HL-60 (cell line): ENCODE results near the gene BRWD1.

Experiments
- DNase-seq, 2 experiments: peaks; one replicate each; pipeline ENCODE4 v3.0.0-alpha.2; 2010 to 2020; ENCODE audit warnings: low read depth in 1 of 2, low spot score in 1 of 2
- H3K27ac ChIP-seq: fragments of 250-450 bp; sonication (Bioruptor Pico); replicated peaks from 2 replicates; pipeline ENCODE4 v1.5.1; 2020; ENCODE audit warnings: mild to moderate bottlenecking, moderate library complexity
- H3K27me3 ChIP-seq: fragments of 250-450 bp; sonication (Bioruptor Pico); 2 replicates; pipeline ENCODE4 v1.5.1; 2021; ENCODE audit warnings: mild to moderate bottlenecking, moderate library complexity; ENCODE audit not compliant: insufficient read depth, poor library complexity, severe bottlenecking
- H3K4me3 ChIP-seq: replicated peaks from 2 replicates; pipeline ENCODE4 v1.5.1; 2011; ENCODE audit warnings: mild to moderate bottlenecking, control low read depth, low read length; ENCODE audit not compliant: insufficient read depth
- GABPA ChIP-seq: IDR thresholded peaks from 2 replicates; pipeline ENCODE4 v1.6.1; 2012; ENCODE audit warnings: low read depth
- POLR2AphosphoS5 ChIP-seq: IDR thresholded peaks from 2 replicates; pipeline ENCODE4 v1.6.1; 2012; ENCODE audit warnings: low read depth
- SPI1 ChIP-seq: IDR thresholded peaks from 2 replicates; pipeline ENCODE4 v1.6.1; 2012; ENCODE audit warnings: low read depth, mild to moderate bottlenecking, borderline replicate concordance
- TF ChIP-seq, protein P1 (sequence below): IDR thresholded peaks from one replicate; pipeline ENCODE4 v1.5.1; 2011; ENCODE audit warnings: low read length, control low read depth, inconsistent platforms; ENCODE audit not compliant: insufficient read depth
- TF ChIP-seq, protein P2 (sequence below): IDR thresholded peaks from 2 replicates; pipeline ENCODE4 v1.6.1; 2012; ENCODE audit warnings: low read depth; ENCODE audit not compliant: insufficient replicate concordance

The BRWD1 gene

DNA sequence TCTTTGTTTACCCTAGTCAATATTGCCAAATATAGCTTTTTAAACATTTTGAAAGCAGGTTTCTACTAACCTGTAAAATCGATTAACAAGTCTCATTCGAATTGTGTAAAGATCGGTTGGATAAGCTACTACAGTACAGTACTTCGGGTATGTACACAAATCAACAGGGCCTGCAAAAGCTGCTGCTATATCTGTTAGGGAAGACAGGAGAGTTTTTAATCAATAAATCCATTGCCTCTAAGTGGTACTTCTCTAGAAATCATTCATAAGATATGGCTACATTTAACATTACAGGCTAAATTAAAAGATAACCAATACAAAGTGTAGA, 95.4 kb downstream of the BRWD1 start:
- DNase-seq = no peak
- Histone ChIP-seq H3K27me3 (no peaks in the 10 kb centered on the region), H3K27ac (no peak overlapping the region), H3K4me3 (no peak overlapping the region)
- TF ChIP-seq, protein P1, sequence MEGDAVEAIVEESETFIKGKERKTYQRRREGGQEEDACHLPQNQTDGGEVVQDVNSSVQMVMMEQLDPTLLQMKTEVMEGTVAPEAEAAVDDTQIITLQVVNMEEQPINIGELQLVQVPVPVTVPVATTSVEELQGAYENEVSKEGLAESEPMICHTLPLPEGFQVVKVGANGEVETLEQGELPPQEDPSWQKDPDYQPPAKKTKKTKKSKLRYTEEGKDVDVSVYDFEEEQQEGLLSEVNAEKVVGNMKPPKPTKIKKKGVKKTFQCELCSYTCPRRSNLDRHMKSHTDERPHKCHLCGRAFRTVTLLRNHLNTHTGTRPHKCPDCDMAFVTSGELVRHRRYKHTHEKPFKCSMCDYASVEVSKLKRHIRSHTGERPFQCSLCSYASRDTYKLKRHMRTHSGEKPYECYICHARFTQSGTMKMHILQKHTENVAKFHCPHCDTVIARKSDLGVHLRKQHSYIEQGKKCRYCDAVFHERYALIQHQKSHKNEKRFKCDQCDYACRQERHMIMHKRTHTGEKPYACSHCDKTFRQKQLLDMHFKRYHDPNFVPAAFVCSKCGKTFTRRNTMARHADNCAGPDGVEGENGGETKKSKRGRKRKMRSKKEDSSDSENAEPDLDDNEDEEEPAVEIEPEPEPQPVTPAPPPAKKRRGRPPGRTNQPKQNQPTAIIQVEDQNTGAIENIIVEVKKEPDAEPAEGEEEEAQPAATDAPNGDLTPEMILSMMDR = no peak
- TF ChIP-seq GABPA (no peak), SPI1 (no peak)
- TF ChIP-seq, protein P2, sequence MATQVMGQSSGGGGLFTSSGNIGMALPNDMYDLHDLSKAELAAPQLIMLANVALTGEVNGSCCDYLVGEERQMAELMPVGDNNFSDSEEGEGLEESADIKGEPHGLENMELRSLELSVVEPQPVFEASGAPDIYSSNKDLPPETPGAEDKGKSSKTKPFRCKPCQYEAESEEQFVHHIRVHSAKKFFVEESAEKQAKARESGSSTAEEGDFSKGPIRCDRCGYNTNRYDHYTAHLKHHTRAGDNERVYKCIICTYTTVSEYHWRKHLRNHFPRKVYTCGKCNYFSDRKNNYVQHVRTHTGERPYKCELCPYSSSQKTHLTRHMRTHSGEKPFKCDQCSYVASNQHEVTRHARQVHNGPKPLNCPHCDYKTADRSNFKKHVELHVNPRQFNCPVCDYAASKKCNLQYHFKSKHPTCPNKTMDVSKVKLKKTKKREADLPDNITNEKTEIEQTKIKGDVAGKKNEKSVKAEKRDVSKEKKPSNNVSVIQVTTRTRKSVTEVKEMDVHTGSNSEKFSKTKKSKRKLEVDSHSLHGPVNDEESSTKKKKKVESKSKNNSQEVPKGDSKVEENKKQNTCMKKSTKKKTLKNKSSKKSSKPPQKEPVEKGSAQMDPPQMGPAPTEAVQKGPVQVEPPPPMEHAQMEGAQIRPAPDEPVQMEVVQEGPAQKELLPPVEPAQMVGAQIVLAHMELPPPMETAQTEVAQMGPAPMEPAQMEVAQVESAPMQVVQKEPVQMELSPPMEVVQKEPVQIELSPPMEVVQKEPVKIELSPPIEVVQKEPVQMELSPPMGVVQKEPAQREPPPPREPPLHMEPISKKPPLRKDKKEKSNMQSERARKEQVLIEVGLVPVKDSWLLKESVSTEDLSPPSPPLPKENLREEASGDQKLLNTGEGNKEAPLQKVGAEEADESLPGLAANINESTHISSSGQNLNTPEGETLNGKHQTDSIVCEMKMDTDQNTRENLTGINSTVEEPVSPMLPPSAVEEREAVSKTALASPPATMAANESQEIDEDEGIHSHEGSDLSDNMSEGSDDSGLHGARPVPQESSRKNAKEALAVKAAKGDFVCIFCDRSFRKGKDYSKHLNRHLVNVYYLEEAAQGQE = no peak

DNA sequence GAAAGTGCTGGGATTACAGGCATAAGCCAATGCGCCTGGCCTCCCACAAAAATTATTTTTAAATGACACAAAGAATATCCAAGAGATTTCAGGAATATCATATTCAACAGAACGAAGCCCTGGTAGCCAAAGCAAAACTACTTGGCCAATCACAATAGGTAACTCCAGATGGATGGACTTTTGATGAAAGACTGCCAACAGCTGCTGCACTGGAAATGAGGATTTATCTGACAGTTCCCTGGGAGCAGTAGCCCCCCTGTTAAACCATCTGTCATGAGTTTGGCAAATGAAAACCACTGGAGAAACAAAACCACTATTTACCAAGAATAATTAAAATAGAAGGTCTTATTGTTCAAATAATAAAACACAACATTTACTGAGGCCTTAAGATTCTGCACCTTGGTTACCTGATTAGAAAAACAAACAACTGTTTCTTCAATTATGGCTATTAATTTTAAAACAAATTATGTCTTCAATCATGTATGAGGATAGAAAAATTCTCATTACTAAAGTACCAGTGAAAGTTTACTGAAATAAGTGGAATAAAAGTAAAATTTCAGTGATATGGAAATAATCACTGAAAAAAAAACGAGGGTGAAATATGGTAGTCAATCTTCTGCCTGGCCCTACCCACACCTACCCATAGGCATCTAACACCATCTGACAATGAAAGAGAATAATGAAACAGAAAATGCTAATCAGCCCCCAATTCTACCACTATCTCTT, 95.9 kb downstream of the BRWD1 start:
- Histone ChIP-seq H3K27me3 (no peaks in the 10 kb centered on the region), H3K27ac (no peak overlapping the region), H3K4me3 (no peak overlapping the region)
- DNase-seq = no peak
- no peak for TF ChIP-seq POLR2AphosphoS5
- no peak for TF ChIP-seq GABPA
- TF ChIP-seq, protein P1 = no peak
- TF ChIP-seq, protein P2 = no peak
- TF ChIP-seq SPI1 = no peak

DNA sequence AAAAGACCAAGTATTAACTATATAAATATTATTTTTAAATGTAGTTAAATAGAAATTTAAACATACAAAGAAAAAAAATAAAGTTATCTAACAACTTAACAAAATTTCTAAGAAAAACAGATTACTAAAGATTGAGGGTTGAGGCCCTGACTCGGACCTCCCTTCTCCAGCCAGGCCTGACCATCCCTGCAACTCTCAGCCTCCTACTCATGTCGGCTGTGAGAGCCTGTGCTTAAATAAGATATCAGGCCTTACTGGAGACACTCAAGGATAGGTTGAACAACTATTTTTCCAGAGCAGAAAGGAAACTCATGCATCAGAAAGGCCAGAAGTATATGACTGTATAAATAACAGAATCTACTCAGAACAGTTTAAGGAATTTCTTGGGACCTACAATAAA, 97.1 kb downstream of the BRWD1 start:
- no peak for DNase-seq
- TF ChIP-seq SPI1 (no peak), GABPA (no peak), POLR2AphosphoS5 (no peak)
- TF ChIP-seq, protein P2 = no peak
- TF ChIP-seq, protein P1 = no peak
- H3K27ac ChIP-seq = no peak overlapping the region

More for the DNA sequence above, 97.1 kb downstream of the BRWD1 start:
- no peaks in the 10 kb centered on the region for H3K27me3 ChIP-seq
- no peak overlapping the region for H3K4me3 ChIP-seq
